Astrocyte (in vitro differentiated cells and primary cell): ENCODE data around the gene RAET1G.
"Not testable (repeated sequence)": the region's sequence is repeated elsewhere in the genome, so short reads cannot be mapped to it uniquely, and the experiment has no call there.

Experiments used
- CTCF ChIP-seq: IDR thresholded peaks from 2 replicates; pipeline ENCODE4 v1.5.1; 2011; ENCODE audit warnings: low read depth, mild to moderate bottlenecking, inconsistent platforms, low read length, moderate library complexity; ENCODE audit not compliant: insufficient read depth
- EZH2 ChIP-seq: IDR thresholded peaks from 2 replicates; pipeline ENCODE4 v1.6.1; 2012; ENCODE audit warnings: mild to moderate bottlenecking, low read length, inconsistent platforms; ENCODE audit not compliant: insufficient read depth

GRCh38 chr6:149959806-149960205, 36.9 kb upstream of the RAET1G start:
- not testable (repeated sequence) for TF ChIP-seq CTCF, EZH2
